Lower leg skin (tissue), 3 donors: ENCODE results near the gene TSPAN32.
"Not testable (repeated sequence)": the region's sequence is repeated elsewhere in the genome, so short reads cannot be mapped to it uniquely, and the experiment has no call there.

ENCODE experiments used
- POLR2A ChIP-seq, 2 donors: fragments of 450-650 bp; IDR thresholded peaks; one replicate each; pipeline ENCODE4 v1.6.1; 2016 to 2017; ENCODE audit warnings: antibody characterized with exemption in 2 of 2, mild to moderate bottlenecking in 1 of 2, moderate library complexity in 1 of 2
- TF ChIP-seq, protein P1 (sequence below), 3 donors: fragments of 450-650 bp; IDR thresholded peaks; one replicate each; pipeline ENCODE4 v1.5.1; 2016; ENCODE audit warnings: antibody characterized with exemption in 3 of 3, mild to moderate bottlenecking in 3 of 3, moderate library complexity in 2 of 3

- TF ChIP-seq, protein P1, sequence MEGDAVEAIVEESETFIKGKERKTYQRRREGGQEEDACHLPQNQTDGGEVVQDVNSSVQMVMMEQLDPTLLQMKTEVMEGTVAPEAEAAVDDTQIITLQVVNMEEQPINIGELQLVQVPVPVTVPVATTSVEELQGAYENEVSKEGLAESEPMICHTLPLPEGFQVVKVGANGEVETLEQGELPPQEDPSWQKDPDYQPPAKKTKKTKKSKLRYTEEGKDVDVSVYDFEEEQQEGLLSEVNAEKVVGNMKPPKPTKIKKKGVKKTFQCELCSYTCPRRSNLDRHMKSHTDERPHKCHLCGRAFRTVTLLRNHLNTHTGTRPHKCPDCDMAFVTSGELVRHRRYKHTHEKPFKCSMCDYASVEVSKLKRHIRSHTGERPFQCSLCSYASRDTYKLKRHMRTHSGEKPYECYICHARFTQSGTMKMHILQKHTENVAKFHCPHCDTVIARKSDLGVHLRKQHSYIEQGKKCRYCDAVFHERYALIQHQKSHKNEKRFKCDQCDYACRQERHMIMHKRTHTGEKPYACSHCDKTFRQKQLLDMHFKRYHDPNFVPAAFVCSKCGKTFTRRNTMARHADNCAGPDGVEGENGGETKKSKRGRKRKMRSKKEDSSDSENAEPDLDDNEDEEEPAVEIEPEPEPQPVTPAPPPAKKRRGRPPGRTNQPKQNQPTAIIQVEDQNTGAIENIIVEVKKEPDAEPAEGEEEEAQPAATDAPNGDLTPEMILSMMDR (IDR thresholded peaks at IDR 0.05) = not testable (repeated sequence)
- TF ChIP-seq POLR2A (IDR thresholded peaks at IDR 0.05) = not testable (repeated sequence)
Measured at GRCh38 chr11:2338760-2339159, 36.9 kb downstream of the TSPAN32 start.
